SKM-1 treated with dmso at 0.1 percent for 144 hours (cell line): ENCODE measurements around the gene BCL2L13.
A peak's percentile ranks its signal among the peaks of the same experiment; 100 is the strongest.

Experiments
- DNase-seq: peaks from one replicate; lab custom pipeline; 2025; ENCODE audit not compliant: unreplicated experiment; lab: John Stamatoyannopoulos, UW

The BCL2L13 gene

GRCh38 chr22:17777005-17777716 lies 138.6 kb downstream of the BCL2L13 start:
- peak; percentile 88 for DNase-seq

- DNase-seq: no peak
Measured at GRCh38 chr22:17777717-17778044, 139.1 kb downstream of the BCL2L13 start.

- no peak for DNase-seq
Measured at GRCh38 chr22:17778412-17778976, 139.9 kb downstream of the BCL2L13 start.

- no peak for DNase-seq
Measured at GRCh38 chr22:17779286-17780115, 140.9 kb downstream of the BCL2L13 start.

GRCh38 chr22:17780116-17780740 lies 141.7 kb downstream of the BCL2L13 start:
- no peak for DNase-seq
